ENCODE data around the gene HVCN1.

- TF ChIP-seq ZNF70 (CRISPR knock-in tag; IDR thresholded peaks at IDR 0.05): no peak
- TF ChIP-seq SNAI2 (CRISPR knock-in tag; IDR thresholded peaks at IDR 0.05): no peak
These were observed 11.6 kb downstream of the HVCN1 start for GRCh38 chr12:110677206-110677911.

Data from SK-N-SH treated with all-trans-retinoic acid at 6 μM for 48 hours (cell line).